CD14-positive monocyte (primary cell): ENCODE results near the gene ONECUT3. TPM values are rescaled to one million over a fixed set of nuclear protein-coding genes. Genes with fewer than 3 reads are reported as not detected.
A peak's percentile ranks its signal among the peaks of the same experiment; 100 is the strongest.

Experiments used
- DNase-seq, 3 donors: peaks; one replicate each; pipeline ENCODE4 v3.0.0-alpha.2; 2011 to 2022
- H2AFZ ChIP-seq: 2 replicates; pipeline ENCODE4 v1.6.0; 2012; ENCODE audit warnings: mild to moderate bottlenecking, low read depth, low read length, inconsistent platforms; ENCODE audit not compliant: insufficient read depth, poor library complexity, severe bottlenecking
- H3K27ac ChIP-seq, 2 donors: 1 replicate in 1 of 2; 2 replicates in 1 of 2; pipeline ENCODE4 v1.5.1; 2012 to 2013; ENCODE audit warnings: low read length in 2 of 2, control low read depth in 1 of 2, inconsistent platforms in 1 of 2, low read depth in 1 of 2, mild to moderate bottlenecking in 1 of 2
- H3K27me3 ChIP-seq, 2 donors: one replicate each; pipeline versions ENCODE4 v1.6.0 to v1.6.1; 2011 to 2013; ENCODE audit warnings: low read length in 2 of 2; ENCODE audit not compliant: control insufficient read depth in 2 of 2, insufficient read depth in 2 of 2
- H3K36me3 ChIP-seq, 2 donors: replicated peaks in 1 of 2; 1 replicate in 1 of 2; 2 replicates in 1 of 2; pipeline versions ENCODE4 v1.5.1 to v1.6.1; 2012 to 2013; ENCODE audit warnings: low read length in 2 of 2, control low read depth in 1 of 2, inconsistent platforms in 1 of 2, mild to moderate bottlenecking in 1 of 2; ENCODE audit not compliant: insufficient read depth in 2 of 2, control insufficient read depth in 1 of 2
- H3K4me1 ChIP-seq, 2 donors: 1 replicate in 1 of 2; 2 replicates in 1 of 2; pipeline versions ENCODE4 v1.5.1 to v1.6.1; 2012 to 2013; ENCODE audit warnings: low read length in 2 of 2, control low read depth in 1 of 2, inconsistent platforms in 1 of 2, mild to moderate bottlenecking in 1 of 2, moderate library complexity in 1 of 2; ENCODE audit not compliant: insufficient read depth in 2 of 2, control insufficient read depth in 1 of 2
- H3K4me2 ChIP-seq: replicated peaks from 2 replicates; pipeline ENCODE3; 2012; ENCODE audit warnings: low read length, moderate library complexity, mild to moderate bottlenecking; ENCODE audit not compliant: poor library complexity, severe bottlenecking; ENCODE audit errors: extremely low read depth
- H3K4me3 ChIP-seq, 3 experiments: fragments of 200-600 bp in 1 of 3; sonication (generic) in 1 of 3; replicated peaks in 1 of 3; 1 replicate in 2 of 3; 2 replicates in 1 of 3; pipeline ENCODE4 v1.5.1; 2011 to 2013; ENCODE audit warnings: low read length in 3 of 3, mild to moderate bottlenecking in 3 of 3, control low read depth in 2 of 3, low read depth in 2 of 3, inconsistent platforms in 1 of 3, moderate library complexity in 1 of 3
- H3K79me2 ChIP-seq: 2 replicates; pipeline ENCODE4 v1.6.0; 2012; ENCODE audit warnings: mild to moderate bottlenecking, control low read depth, inconsistent platforms, low read length, moderate library complexity; ENCODE audit not compliant: insufficient read depth
- H3K9ac ChIP-seq: 2 replicates; pipeline ENCODE4 v1.6.0; 2017; ENCODE audit warnings: low read length, mild to moderate bottlenecking; ENCODE audit not compliant: insufficient read depth, poor library complexity, severe bottlenecking
- H3K9me3 ChIP-seq, 2 donors: replicated peaks in 1 of 2; 1 replicate in 1 of 2; 2 replicates in 1 of 2; pipeline versions ENCODE4 v1.5.1 to v1.6.1; 2012 to 2013; ENCODE audit warnings: low read length in 2 of 2, control low read depth in 1 of 2; ENCODE audit not compliant: control insufficient read depth in 1 of 2, insufficient read depth in 1 of 2
- H4K20me1 ChIP-seq: 2 replicates; pipeline ENCODE4 v1.6.0; 2012; ENCODE audit warnings: mild to moderate bottlenecking, low read length, control low read depth, moderate library complexity; ENCODE audit not compliant: insufficient read depth
- H3K27ac Mint-ChIP-seq, 7 donors: one replicate each; pipeline ENCODE4 v1.8.0; 2020; ENCODE audit warnings: mild to moderate bottlenecking in 7 of 7, mixed read lengths in 7 of 7, moderate library complexity in 6 of 7, inconsistent platforms in 2 of 7
- H3K27me3 Mint-ChIP-seq, 3 donors: one replicate each; pipeline ENCODE4 v1.8.0; 2021 to 2022; ENCODE audit warnings: low read depth in 3 of 3, mild to moderate bottlenecking in 3 of 3, mixed read lengths in 3 of 3, moderate library complexity in 3 of 3, inconsistent platforms in 1 of 3
- H3K36me3 Mint-ChIP-seq, 2 donors: one replicate each; pipeline ENCODE4 v1.8.0; 2020; ENCODE audit warnings: mixed read lengths in 2 of 2, inconsistent platforms in 1 of 2, mild to moderate bottlenecking in 1 of 2
- H3K4me1 Mint-ChIP-seq: one replicate; pipeline ENCODE4 v1.8.0; 2020; ENCODE audit warnings: mild to moderate bottlenecking, mixed read lengths
- H3K4me3 Mint-ChIP-seq, 2 donors: one replicate each; pipeline ENCODE4 v1.8.0; 2020; ENCODE audit warnings: mild to moderate bottlenecking in 2 of 2, mixed read lengths in 2 of 2, moderate library complexity in 1 of 2
- H3K9me3 Mint-ChIP-seq, 7 donors: one replicate each; pipeline ENCODE4 v1.8.0; 2020 to 2022; ENCODE audit warnings: mixed read lengths in 7 of 7, mild to moderate bottlenecking in 6 of 7, moderate library complexity in 6 of 7, inconsistent platforms in 2 of 7
- CTCF ChIP-seq: fragments of 200-600 bp; IDR thresholded peaks from one replicate; pipeline ENCODE4 v1.8.0; 2022; ENCODE audit warnings: antibody characterized with exemption, mild to moderate bottlenecking
- WGBS: methylation state at CpG from one replicate; pipeline ENCODE4 v1.1.5; 2013; ENCODE audit warnings: missing lambda C conversion rate; ENCODE audit not compliant: insufficient coverage; 5-methylcytosine and 5-hydroxymethylcytosine counted together
- intact Hi-C, 2 donors: fragments of 100-400 bp; cut with micrococcal nuclease; formaldehyde crosslinking; loops; one replicate each; pipeline versions ENCODE4 v1.15.0 to v1.15.1; 2023
- polyA plus RNA-seq, 3 donors: library from polyadenylated mRNA; depleted of rRNA in 1 of 3; unstranded in 2 of 3; stranded (reverse) in 1 of 3; fragments of 300-500 nt in 2 of 3; fragments of >200 nt in 1 of 3; fragmentation: Illumina TruSeq in 2 of 3; gene quantifications; 1 replicate in 2 of 3; 2 replicates in 1 of 3; pipeline ENCODE4 v1.2.3, GENCODE V29; 2012 to 2021

The ONECUT3 gene
- polyA plus RNA-seq, 3 donors, result not detected

- Histone ChIP-seq H3K79me2 (no peaks in the 10 kb centered on the region), H3K27me3 (peaks cover 33 to 86% of the 10 kb centered on the region in 2 donors), H3K36me3 (no peaks in the 10 kb centered on the region), H3K27ac (no peak overlapping the region), H3K9me3 (peaks cover 18 to 27% of the 10 kb centered on the region in 2 donors), H3K4me3 (no peak overlapping the region), H3K4me2 (no peak overlapping the region), H4K20me1 (no peaks in the 10 kb centered on the region), H3K4me1 (no peaks in the 10 kb centered on the region), H3K9ac (no peak overlapping the region), H2AFZ (no peak overlapping the region)
- Mint-ChIP-seq H3K4me1 (no peaks in the 10 kb centered on the region), H3K27ac (no peak overlapping the region), H3K27me3 (peaks cover 81 to 97% (median 88%) of the 10 kb centered on the region in 3 donors), H3K36me3 (peaks cover 2 to 5% of the 10 kb centered on the region in 2 donors), H3K4me3 (peak overlapping the region in 1 of 2 donors; percentile 88), H3K9me3 (peaks cover 10 to 54% (median 31%) of the 10 kb centered on the region in 7 donors)
- WGBS, result 4% methylated on average over 30 of the region's 50 CpGs
- TF ChIP-seq CTCF, result no peak
- intact Hi-C loops, result no loop called here
- no peak for DNase-seq
Observed at GRCh38 chr19:1775951-1776605, 22.8 kb downstream of the ONECUT3 start.

- no peaks in the 10 kb centered on the region for H3K79me2 ChIP-seq
- H3K27me3 ChIP-seq, result peaks cover 33 to 83% of the 10 kb centered on the region in 2 donors
- no peak overlapping the region for H3K4me3 ChIP-seq
- H3K4me1 Mint-ChIP-seq, result no peaks in the 10 kb centered on the region
- peaks cover 2 to 5% of the 10 kb centered on the region in 2 donors for H3K36me3 Mint-ChIP-seq
- intact Hi-C loops, result no loop called here
- H3K4me3 Mint-ChIP-seq, result peak overlapping the region in 1 of 2 donors; percentile 88
- no peak overlapping the region for H3K27ac Mint-ChIP-seq
- H4K20me1 ChIP-seq, result no peaks in the 10 kb centered on the region
- 8% methylated on average over 7 of the region's 23 CpGs for WGBS
- no peak overlapping the region for H2AFZ ChIP-seq
- no peak overlapping the region for H3K27ac ChIP-seq
- no peak for DNase-seq
- H3K9me3 ChIP-seq, result peaks cover 16 to 24% of the 10 kb centered on the region in 2 donors
- no peak overlapping the region for H3K9ac ChIP-seq
- H3K27me3 Mint-ChIP-seq, result peaks cover 83 to 97% (median 88%) of the 10 kb centered on the region in 3 donors
- no peak overlapping the region for H3K4me2 ChIP-seq
- no peaks in the 10 kb centered on the region for H3K4me1 ChIP-seq
- H3K36me3 ChIP-seq, result no peaks in the 10 kb centered on the region
- peaks cover 6 to 54% (median 31%) of the 10 kb centered on the region in 7 donors for H3K9me3 Mint-ChIP-seq
- no peak for TF ChIP-seq CTCF
Observed at GRCh38 chr19:1776606-1777147, 23.4 kb downstream of the ONECUT3 start.
